Activated CD8-positive, alpha-beta memory T cell treated with anti-CD3 and anti-CD28 coated beads for 24 hours (primary cell): Measurements from ENCODE around the gene SERBP1.
"Not testable (repeated sequence)": the region's sequence is repeated elsewhere in the genome, so short reads cannot be mapped to it uniquely, and the experiment has no call there.

Experiments
- DNase-seq: peaks from one replicate; pipeline ENCODE4 v3.0.0-alpha.2; 2020

The SERBP1 gene

DNA sequence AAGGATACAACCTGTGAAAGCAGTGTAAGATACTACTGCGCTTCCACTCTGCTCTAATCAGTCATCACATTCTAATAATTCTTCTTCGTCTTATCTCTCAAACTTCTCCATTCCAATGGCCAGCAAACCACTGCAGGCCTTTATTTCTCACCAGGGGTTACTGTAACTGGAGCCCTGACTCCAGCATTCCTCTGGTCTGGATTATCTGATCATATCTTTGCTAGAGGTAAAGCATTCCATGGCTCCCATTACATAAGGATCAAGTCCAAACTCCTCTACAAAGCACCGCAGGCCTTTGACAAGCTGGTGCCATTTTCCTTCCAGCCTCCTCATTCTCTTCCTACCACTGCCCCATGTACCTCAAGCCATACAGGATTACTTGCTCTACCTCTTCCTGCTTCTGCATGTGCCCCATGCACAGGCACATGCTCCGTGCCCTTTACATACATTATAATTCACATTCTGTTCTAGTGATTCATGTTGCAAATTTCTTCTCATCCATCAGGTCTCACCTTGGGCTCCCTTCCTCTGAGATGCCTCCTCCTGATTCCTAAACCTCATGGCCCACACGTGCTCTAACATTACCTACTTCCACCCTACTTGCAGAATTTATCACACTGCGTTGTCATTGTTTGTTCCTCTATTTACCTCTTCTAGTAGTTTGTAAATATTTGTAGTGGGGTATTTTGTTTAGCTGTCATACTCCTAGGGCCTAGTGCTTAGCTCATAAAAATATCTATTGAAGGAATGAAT, 9.3 kb upstream of the SERBP1 start:
- DNase-seq, result no peak

DNA sequence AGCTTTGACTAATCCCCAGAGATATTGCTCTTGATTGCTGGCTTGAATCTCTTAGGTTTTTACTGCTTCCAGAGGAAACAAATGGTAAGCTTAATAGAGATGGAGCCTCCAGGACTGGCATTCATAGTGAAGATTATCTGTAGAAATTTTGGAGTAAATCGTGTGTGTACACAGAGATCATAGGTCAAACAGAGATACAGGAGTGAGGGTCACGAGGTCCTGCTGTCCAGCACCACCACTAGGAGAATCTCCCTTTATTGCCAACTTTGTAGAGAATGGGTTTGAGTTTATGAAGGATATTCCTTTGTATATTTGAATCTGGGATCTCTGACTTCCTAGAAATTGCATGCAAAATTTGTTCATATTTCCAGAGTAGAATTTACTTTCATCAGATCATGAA, 7.8 kb upstream of the SERBP1 start:
- DNase-seq, result no peak

- no peak for DNase-seq
Measured at GRCh38 chr1:67436511-67437055, 6.4 kb upstream of the SERBP1 start.

DNA sequence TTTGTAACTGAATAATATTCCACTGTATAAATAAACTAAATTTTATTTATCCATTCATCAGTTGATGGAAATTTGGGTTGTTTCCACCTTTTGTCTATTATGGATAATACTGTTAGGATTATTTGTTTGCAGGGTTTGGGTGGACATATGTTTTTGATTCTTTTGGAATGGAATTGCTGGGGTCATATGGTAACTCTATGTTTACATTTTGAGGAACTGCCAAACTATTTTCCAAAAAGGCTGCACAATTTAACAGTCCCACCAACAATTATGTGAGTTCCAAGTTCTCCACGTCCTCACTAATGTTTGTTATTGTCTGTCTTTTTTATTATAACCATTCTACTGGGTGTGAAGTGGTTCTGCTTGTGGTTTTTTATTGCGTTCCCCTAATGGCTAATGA, 4.3 kb upstream of the SERBP1 start:
- DNase-seq, result no peak

DNA sequence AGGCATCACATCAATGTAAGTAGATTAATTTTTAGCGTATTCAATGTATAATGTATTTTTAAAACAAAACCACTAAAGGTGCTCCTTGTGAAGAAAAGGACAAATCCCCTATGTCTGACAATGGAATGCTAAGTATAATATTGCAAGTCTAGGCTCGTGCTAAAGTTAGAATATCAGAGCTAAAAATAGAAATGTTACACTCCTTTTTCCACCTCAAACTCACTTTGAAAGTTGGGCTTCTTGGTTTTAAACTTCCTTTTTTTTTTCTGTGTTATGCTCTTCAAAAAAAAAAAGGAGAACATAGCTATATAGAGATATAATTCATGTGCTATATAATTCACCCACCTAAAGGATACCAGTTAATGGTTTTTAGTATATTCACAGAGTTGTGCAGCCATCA, 3.6 kb upstream of the SERBP1 start:
- DNase-seq, result no peak

GRCh38 chr1:67432745-67433144, 2.5 kb upstream of the SERBP1 start:
- no peak for DNase-seq

GRCh38 chr1:67431869-67432578, 1.8 kb upstream of the SERBP1 start:
- DNase-seq, result no peak

DNA sequence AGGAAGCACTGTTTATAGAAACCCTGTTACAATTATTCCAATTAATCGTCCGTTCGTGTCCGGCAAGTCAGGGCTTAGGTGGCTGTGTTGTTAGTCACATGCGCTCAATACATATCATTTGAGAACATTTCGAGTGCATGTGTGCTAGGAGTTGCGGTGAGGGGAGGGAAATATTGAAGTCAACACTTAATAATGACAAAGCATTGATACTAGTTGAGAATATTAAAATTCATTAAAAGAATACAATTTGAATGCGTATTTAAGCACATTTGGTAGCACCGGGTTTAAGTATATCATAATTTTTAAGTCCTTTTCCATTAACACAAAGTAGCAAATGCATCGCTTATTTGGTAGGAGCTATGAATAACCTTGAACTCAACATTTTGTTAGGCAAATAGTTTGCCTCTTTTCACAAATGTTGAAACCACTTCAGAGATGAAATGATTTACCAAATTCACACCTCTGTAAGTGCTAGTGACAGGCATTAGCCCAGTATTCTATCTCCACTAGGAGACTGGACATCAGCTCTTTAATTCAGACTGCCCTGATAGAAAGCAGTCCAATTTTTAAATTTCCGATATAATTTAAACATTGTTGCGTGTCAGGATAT, 1.1 kb upstream of the SERBP1 start:
- DNase-seq, result no peak

DNA sequence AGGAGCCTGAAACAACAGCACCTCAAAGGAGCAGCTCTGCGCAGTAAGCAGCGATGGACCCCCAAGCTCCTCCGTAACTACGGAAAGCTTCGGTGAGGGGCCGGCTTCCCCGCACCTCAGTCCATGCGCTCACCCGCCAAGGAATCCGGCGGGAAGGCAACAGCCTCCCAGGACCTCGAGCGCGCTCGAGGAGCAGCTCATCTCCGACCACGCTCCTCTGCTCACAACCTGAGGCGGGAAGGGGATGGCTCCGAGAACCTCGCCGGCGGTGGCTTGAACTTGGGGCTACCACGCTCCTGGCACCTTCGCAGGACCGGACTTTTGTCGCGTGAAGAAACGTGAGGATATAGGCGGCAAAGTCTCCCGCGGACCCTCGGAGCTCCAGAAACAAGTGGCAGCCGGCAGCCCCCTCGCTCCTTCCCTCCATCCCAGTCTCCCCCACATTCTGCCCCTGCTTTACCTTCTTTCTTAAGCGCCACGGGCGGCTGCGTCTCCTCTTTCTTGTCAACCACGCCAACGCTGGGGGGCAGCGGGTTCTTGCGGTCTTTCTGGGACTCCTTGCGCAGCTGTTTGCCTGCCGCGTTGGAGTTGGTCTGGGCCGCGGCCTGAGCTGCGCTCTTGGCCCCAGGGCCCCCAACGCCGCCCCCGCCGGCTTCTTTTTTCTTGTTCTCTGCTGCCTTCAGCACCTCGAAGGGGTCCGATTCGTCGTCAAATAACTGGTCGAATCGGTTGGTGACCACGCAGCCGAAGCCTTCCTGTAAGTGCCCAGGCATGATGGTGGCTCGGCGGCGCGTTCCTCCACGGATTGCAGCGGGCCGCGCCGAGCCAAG, 459 bp downstream of the SERBP1 start:
- peak; percentile 84 for DNase-seq

DNA sequence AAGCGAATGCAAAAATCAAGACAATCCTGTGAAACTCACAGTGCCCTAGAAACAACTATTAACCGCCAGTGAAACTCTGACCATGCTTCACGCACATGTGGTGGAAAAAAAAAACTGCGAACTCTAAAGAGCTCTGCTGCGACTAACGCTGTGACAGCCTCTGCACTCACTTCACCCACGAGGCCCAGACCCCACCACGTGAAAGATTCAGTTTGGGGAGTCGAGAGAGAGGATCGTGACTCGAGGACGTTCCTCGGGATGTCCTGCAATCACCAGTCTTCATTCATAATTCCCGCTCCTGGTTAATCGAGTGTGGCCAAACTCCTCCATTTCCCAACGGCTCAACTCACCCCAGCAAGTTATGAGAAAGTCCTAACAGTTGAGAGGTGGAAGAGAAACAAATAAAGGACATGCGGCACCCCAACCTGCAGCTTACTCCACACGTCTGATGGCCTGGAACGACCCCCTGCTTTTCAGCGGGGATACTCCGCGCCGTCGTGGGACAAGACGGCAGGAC, 1.1 kb downstream of the SERBP1 start:
- DNase-seq, result peak; percentile 82

GRCh38 chr1:67427947-67428346, 2.3 kb downstream of the SERBP1 start:
- no peak for DNase-seq

- DNase-seq, result no peak
Measured at GRCh38 chr1:67427465-67427864, 2.7 kb downstream of the SERBP1 start.

DNA sequence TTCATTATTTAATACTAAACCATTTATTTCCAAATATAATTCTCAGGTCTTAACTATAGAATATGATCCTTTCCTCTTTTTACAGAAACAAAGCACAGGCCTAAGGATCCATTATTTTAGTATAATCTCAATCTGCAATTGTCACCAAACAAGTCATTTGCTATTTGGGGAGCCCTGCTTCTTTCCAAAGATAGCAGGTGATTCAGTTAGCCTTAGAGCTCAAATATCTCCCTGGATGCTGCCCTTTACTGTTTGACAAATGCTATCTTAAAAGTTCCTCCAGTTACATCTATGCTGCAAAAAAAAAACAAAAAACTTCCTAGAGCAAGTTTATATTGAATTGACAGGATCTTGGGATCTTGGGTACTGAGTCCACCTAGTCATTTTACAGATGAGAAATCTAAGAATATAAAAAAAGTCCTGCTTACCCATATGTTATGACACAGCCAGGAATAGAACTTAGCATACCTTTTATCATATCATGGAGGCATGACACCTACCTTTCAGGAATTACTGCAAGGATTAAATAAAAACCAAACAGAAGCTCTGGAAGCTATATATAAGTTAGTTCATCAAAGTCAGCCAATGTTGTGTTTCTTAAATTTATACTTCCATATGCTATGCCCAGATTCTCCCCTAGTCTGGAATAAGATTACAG, 9.2 kb downstream of the SERBP1 start:
- no peak for DNase-seq

DNA sequence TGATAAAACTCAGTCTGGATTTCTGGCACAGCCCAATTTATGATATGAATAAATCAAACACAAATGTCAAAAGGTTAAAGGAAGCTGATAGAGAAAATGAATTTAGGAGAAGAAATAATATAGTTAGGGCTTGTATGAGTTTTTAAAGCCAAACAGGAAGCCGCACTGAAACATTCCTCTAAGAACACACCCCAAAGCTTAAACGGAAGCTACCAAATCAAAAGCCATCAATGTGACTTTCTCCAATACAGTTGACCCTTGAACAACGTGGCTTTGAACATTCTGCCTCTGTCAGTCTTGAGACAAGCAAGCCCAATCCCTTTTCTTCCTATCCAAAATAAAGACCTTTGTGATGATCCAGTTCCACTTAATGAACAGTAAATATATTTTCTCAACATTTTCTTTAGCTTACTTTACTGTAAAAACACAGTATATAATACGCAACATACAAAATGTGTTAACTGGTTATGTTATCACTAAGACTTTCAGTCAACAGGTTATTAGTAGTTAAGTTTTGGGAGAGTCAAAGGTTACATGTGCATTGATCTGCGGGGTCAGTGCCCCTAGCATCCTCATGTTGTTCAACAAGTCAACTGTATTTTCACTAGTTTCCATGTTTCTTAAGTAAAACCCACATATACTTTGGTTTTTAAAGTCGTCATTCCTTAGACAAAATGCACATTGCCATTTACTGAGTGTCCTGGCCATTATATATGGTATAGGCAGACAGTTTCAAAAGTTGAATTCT, 11.2 kb downstream of the SERBP1 start:
- no peak for DNase-seq

DNA sequence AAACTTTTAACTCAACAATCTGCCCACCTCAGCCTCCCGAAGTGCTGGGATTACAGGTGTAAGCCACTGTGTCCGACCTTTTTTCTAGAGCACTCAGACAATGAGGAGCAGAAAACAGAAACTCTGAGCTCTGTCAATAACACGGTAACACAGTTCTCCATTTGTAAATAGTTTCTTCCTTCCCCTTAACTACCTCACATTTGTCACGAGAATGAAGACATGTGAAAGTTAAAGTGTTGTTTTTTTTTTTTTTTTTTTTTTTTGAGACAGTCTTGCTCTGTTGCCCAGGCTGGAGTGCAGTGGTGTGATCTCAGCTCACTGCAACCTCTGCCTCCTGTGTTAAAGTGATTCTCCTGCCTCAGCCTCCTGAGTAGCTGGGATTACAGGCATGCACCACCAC, 12.5 kb downstream of the SERBP1 start:
- DNase-seq, result not testable (repeated sequence)

- DNase-seq, result no peak
Measured at GRCh38 chr1:67415041-67415440, 15.2 kb downstream of the SERBP1 start.

- DNase-seq, result no peak
Measured at GRCh38 chr1:67414574-67414973, 15.6 kb downstream of the SERBP1 start.

GRCh38 chr1:67413101-67413500, 17.1 kb downstream of the SERBP1 start:
- DNase-seq, result not testable (repeated sequence)

GRCh38 chr1:67408148-67408547, 22.1 kb downstream of the SERBP1 start:
- DNase-seq, result no peak

DNA sequence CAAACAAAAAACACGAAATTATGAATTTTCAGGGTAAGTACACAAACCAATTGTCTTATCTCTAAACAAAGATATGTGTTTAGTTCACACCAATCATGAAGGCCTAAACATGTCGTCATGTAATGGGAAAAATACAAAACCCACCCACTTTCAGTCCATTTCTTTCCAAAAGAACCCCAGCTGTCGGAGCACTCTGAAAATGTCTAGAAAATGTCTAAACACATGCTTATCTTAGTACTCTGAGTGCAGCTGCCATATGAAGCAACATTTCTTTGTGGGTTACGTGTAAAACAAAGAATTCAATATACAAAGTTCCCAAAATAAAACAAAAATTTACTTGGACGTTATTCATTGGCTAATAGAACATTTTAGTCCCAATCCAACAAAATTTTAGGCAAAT, 22.7 kb downstream of the SERBP1 start:
- DNase-seq, result no peak

- no peak for DNase-seq
Measured at GRCh38 chr1:67405473-67406245, 24.5 kb downstream of the SERBP1 start.
